ENCODE results near the gene TUFT1.
"Not testable (repeated sequence)": the region's sequence is repeated elsewhere in the genome, so short reads cannot be mapped to it uniquely, and the experiment has no call there.

TUFT1 gene

GRCh38 chr1:151583796-151584195 lies 43.7 kb downstream of the TUFT1 start:
- no peak for DNase-seq

- no peak for DNase-seq
Measured at GRCh38 chr1:151584278-151584677, 44.2 kb downstream of the TUFT1 start.

GRCh38 chr1:151584780-151585179 lies 44.7 kb downstream of the TUFT1 start:
- no peak for DNase-seq

GRCh38 chr1:151585622-151586021 lies 45.5 kb downstream of the TUFT1 start:
- no peak for DNase-seq

GRCh38 chr1:151590961-151591360 lies 50.9 kb downstream of the TUFT1 start:
- DNase-seq: no peak

GRCh38 chr1:151593730-151594129 lies 53.6 kb downstream of the TUFT1 start:
- DNase-seq: peak; percentile 59

- peak; percentile 72 for DNase-seq
Measured at GRCh38 chr1:151594143-151594625, 54.1 kb downstream of the TUFT1 start.

- no peak for DNase-seq
Measured at GRCh38 chr1:151596166-151596953, 56.3 kb downstream of the TUFT1 start.

GRCh38 chr1:151602550-151602949 lies 62.4 kb downstream of the TUFT1 start:
- not testable (repeated sequence) for DNase-seq

- DNase-seq: no peak
Measured at GRCh38 chr1:151604291-151604690, 64.2 kb downstream of the TUFT1 start.

GRCh38 chr1:151606384-151606783 lies 66.3 kb downstream of the TUFT1 start:
- DNase-seq: no peak

GRCh38 chr1:151606857-151607256 lies 66.7 kb downstream of the TUFT1 start:
- DNase-seq: no peak

- no peak for DNase-seq
Measured at GRCh38 chr1:151610142-151610541, 70.0 kb downstream of the TUFT1 start.

GRCh38 chr1:151611288-151611790 lies 71.2 kb downstream of the TUFT1 start:
- peak; percentile 30 for DNase-seq

GRCh38 chr1:151611832-151612500 lies 71.9 kb downstream of the TUFT1 start, which contains the start of gene SNX27:
Gene SNX27 (plus strand): TSS chr1:151612050. CDS start chr1:151612202, 152 bp downstream.
- peak; percentile 96 for DNase-seq

- DNase-seq: peak; percentile 52
Measured at GRCh38 chr1:151612501-151613281, 72.6 kb downstream of the TUFT1 start.

GRCh38 chr1:151613282-151613780 lies 73.2 kb downstream of the TUFT1 start:
- DNase-seq: no peak

- no peak for DNase-seq
Measured at GRCh38 chr1:151615711-151616504, 75.8 kb downstream of the TUFT1 start.

- no peak for DNase-seq
Measured at GRCh38 chr1:151616505-151616849, 76.4 kb downstream of the TUFT1 start.

GRCh38 chr1:151618003-151618402 lies 77.9 kb downstream of the TUFT1 start:
- no peak for DNase-seq

GRCh38 chr1:151618470-151618869 lies 78.4 kb downstream of the TUFT1 start:
- no peak for DNase-seq

- not testable (repeated sequence) for DNase-seq
Measured at GRCh38 chr1:151618996-151619395, 78.9 kb downstream of the TUFT1 start.
